HG03575 (cell line): Measurements from ENCODE around the gene ARID4A.
"Not testable (repeated sequence)": the region's sequence is repeated elsewhere in the genome, so short reads cannot be mapped to it uniquely, and the experiment has no call there.

Experiments
- ATAC-seq: cut with Tn5 transposase; IDR thresholded peaks from one replicate; pipeline ENCODE4 v1.9.1; 2021; ENCODE audit not compliant: unreplicated experiment, insufficient number of reproducible peaks, low FRiP score; ENCODE audit errors: extremely low read depth

ARID4A gene

GRCh38 chr14:58414845-58415244 is 116.5 kb downstream of the ARID4A start:
- no peak for ATAC-seq

DNA sequence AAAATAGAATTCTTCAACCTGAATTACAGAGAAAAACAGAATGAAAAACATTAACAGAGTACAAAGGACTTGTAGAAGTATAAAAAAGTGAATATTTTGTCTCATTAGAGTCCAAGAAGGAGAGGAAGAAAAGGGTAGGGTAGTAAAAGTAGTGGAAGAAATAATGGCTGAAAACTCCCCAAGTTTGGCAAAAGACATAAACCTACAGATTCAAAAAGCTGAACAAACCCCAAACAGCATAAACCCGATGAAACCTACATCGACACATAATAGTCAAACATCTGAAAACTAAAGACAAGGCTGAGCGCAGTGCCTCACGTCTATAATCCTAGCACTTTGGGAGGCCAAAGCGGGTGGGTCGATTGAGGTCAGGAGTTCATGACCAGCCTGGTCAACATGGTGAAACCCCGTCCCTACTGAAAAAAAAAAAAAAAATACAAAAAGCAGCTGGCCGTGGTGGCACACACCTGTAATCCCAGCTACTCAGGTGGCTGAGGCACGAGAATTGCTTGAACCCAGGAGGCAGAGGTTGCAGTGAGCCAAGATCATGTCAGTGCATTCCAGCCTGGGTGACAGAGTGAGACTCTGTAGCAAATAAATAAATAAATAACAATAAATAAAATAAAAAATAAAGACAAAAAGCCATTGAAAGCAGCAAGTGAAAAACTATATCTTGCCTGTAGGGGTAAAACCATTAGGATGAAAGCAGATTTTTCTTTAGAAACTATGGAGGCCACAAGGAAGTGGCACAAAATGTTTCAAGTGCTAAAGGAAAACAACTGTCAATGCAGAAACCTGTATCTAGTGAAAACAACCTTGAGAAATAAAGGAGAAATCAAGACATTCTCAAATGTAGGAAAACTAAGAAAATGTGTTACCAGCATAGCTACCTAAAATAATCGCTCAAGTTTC is 117.5 kb downstream of the ARID4A start:
- no peak for ATAC-seq

- not testable (repeated sequence) for ATAC-seq
These were observed 118.6 kb downstream of the ARID4A start for GRCh38 chr14:58416934-58417333.
